ENCODE data around the gene SEZ6L.

The SEZ6L gene

DNA sequence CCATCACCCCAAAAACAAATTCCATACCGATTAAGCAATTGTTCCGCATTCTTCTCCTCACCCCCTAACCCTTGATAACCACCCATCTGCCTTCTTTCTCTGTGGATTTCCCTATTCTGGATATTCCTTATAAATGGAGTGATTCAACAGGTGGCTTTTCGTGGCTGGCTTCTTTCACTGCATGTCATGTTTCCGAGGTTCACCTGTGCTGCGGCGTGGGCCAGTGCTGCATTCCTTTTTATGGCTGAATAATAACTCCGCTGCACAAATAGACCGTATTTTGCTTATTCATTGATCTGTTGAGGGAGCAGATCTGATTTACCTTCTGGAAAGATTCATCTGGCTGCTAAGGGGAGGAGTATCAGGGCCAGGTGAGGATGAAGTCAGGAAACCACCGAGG is 165.0 kb downstream of the SEZ6L start:
- no peak overlapping the region for H3K4me3 ChIP-seq (ENCODE audit: low read depth, low read length)
- TF ChIP-seq, protein P1, sequence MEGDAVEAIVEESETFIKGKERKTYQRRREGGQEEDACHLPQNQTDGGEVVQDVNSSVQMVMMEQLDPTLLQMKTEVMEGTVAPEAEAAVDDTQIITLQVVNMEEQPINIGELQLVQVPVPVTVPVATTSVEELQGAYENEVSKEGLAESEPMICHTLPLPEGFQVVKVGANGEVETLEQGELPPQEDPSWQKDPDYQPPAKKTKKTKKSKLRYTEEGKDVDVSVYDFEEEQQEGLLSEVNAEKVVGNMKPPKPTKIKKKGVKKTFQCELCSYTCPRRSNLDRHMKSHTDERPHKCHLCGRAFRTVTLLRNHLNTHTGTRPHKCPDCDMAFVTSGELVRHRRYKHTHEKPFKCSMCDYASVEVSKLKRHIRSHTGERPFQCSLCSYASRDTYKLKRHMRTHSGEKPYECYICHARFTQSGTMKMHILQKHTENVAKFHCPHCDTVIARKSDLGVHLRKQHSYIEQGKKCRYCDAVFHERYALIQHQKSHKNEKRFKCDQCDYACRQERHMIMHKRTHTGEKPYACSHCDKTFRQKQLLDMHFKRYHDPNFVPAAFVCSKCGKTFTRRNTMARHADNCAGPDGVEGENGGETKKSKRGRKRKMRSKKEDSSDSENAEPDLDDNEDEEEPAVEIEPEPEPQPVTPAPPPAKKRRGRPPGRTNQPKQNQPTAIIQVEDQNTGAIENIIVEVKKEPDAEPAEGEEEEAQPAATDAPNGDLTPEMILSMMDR (IDR thresholded peaks at IDR 0.05; ENCODE audit: low read depth, low read length) = no peak

DNA sequence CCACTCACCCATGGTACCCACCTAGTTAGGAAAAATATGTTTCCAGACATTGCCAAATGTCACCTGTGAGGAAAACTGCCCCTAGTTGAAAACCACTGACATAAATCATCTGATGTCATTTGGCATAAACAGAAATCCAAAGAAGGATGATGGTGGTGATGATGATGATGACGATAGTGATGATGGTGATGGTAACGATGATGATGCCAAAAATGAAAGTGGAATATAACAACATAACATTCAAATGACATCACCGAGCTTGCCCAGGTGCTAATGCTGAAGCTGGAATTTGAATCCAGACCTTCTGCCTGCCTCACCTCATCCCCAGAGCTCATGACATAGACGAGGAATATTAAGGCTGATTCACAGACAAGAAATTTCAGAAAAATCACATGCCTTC is 167.5 kb downstream of the SEZ6L start:
- no peak overlapping the region for H3K4me3 ChIP-seq (ENCODE audit: low read depth, low read length)
- TF ChIP-seq, protein P1 (IDR thresholded peaks at IDR 0.05; ENCODE audit: low read depth, low read length) = no peak

DNA sequence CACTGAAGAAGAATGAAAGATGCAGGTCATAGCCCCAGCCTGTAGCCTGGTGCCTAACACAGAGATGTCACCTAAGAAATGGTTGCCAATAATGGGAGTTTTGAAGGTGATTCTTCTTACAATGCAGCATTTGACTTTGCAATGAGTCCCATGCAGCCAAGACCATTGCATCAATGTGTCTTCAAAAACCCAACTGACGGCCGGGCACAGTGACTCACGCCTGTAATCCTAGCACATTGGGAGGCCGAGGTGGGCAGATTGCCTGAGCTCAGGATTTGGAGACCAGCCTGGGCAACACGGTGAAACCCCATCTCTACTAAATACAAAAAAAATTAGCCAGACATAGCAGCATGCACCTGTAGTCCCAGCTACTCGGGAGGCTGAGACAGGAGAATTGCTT is 170.5 kb downstream of the SEZ6L start:
- H3K4me3 ChIP-seq (ENCODE audit: low read depth, low read length) = no peak overlapping the region
- TF ChIP-seq, protein P1 (IDR thresholded peaks at IDR 0.05; ENCODE audit: low read depth, low read length) = no peak

DNA sequence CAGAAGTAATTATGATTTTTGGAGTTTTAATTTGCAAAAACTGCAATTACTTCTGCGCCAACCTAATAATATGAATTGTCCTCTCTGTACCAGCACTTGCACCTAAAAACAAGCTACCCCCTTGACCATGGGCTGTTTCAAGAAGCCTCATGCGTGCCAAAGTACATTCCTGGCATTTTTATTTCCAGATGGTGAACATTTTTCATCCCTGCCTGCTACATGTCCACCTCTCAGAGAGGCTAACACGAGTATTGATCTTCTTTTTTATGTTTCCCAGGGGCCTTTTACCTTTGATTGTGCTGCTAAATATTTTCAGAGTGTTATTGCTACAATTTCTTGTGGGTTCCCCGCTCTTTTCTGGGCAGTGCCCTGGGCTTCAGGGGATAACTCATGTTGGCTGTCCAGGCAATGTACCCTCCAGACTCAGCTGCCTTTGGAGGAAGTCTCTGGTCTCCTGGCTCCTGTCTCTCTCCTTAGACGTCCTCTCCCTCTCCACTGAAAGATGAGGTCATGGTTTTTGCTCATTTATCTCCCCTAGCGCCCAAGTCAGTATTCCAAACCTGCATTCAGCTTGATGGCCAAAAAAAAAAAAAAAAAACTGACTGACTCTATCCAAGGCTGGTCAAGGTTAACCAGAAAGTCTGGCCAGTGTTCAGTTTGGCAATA is 173.6 kb downstream of the SEZ6L start:
- H3K4me3 ChIP-seq (ENCODE audit: low read depth, low read length) = no peak overlapping the region
- TF ChIP-seq, protein P1 (IDR thresholded peaks at IDR 0.05; ENCODE audit: low read depth, low read length) = no peak

DNA sequence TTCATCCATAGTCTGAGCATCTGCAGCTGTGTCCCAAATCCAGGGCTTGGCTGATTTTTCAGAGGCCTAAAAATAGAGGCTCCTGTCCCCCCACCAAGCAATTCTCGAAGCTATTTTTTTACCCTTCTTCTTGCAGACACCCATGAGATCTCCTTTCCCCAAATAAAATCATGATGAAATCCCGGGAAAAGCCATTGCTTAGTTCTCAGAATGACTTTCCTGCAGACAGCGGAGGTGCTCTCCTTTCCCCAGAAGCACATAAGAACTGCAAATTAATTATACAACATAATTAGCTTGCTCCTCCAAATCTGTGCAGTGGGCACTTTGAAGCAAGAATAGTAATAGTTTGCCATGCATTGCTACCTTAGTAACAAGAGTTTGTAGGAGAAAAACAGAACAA is 176.2 kb downstream of the SEZ6L start:
- TF ChIP-seq, protein P1 (IDR thresholded peaks at IDR 0.05; ENCODE audit: low read depth, low read length) = no peak
- H3K4me3 ChIP-seq (ENCODE audit: low read depth, low read length) = no peak overlapping the region

DNA sequence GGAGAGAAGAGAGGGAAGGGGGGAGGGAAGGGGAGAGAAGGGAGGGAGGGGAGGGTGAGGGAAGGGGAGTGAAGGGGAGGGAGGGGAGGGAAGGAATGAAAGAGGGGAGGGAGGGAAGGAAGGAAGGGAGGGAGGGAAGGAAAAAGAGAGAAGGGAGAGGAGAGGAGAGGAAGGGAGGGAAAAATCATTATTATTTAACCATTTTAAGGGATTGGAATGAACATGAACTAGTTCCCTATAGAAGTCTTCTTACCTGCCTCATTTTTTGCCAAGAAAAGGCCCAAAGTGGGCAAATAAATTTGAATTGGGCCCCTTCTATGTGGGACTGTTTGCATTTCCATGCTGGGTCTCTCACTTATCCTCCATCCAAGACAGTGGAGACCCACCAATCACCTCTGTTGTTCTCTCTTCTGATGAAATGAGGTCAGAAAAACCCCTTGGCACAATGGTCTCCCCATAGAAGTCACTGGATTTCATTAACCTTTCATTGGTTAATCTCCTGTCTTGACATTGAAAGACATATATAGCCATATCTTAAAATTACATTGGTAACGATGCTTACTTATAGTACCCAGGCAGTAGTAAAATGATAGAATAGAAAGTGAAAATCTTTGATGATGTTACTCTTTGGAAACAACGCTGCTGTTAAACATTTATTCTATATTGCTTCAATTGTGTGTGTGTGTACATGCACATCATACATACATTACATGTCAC is 179.7 kb downstream of the SEZ6L start:
- TF ChIP-seq, protein P1 (IDR thresholded peaks at IDR 0.05; ENCODE audit: low read depth, low read length) = no peak
- H3K4me3 ChIP-seq (ENCODE audit: low read depth, low read length) = no peak overlapping the region

DNA sequence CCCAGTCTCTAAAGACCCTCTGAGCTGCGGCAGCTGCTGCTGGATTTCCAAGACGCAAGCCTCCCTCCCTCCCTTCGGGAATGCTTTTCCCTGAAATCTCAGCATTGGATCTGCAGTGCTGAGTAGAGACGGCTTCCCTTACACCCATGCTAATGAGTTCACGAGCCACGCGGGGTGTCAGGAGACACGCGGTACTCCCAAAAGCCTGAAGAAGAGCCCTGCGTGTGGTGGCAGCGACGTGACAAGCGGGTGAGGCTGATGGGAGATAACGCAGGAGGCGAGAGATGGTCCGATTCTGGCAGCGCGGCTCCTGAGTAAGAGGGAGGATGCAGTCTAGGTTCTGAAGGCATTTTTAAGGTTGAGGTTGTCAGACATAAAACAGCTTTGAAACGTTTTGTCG is 185.4 kb downstream of the SEZ6L start:
- H3K4me3 ChIP-seq (ENCODE audit: low read depth, low read length) = no peak overlapping the region
- TF ChIP-seq, protein P1 (IDR thresholded peaks at IDR 0.05; ENCODE audit: low read depth, low read length) = no peak
